ENCODE measurements around the gene GAP43. TPM values are rescaled to one million over a fixed set of nuclear protein-coding genes. Genes with fewer than 3 reads are reported as not detected.

Gene GAP43
- total RNA-seq, 4 donors from 2014 or later, result not detected

DNA sequence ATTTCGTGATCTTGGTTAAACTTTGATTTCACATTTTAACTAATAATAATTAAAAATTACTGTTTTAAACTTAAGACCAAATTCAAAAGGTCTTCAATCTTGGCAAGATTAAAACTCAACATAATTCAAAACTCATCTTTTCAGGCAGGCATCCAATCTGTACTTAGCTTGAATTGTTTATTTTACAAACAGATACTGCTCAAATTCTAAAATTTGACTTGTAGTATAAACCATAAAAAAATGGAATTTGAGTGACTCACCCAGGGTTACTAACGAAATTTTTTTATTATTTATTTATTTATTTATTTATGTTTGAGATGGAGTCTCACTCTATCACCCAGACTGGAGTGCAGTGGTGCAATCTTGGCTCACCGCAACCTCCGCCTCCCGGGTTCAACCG is 64.4 kb downstream of the GAP43 start:
- intact Hi-C loops (cut with DNase I), result no loop called here
- Histone ChIP-seq H3K27ac (no peak overlapping the region), H3K9me3 (no peaks in the 10 kb centered on the region)

DNA sequence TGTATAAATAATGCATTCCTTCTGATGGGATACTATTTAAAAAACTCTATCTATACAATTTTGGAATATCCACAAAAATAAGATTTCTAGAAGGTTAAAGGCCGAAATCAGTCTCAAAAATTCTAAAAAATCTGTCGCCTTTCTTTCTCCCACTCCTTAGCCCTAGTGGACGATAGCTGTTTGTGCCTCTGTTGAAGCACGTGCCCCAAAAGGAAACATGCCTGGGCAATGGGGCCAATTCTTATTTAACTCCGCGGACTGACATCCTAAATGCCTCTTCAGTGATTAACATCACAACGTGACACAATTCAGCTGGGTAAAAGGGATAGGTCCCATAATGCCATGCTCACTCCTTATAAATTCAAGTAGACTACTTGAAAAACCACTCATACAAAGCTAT is 65.1 kb downstream of the GAP43 start:
- Histone ChIP-seq H3K4me1 (no peaks in the 10 kb centered on the region), H3K27me3 (no peaks in the 10 kb centered on the region), H3K27ac (no peak overlapping the region), H3K9me3 (no peaks in the 10 kb centered on the region), H3K36me3 (no peaks in the 10 kb centered on the region), H3K4me3 (replicated peaks in 1 of 3) (no peak overlapping the region)
- intact Hi-C loops (cut with DNase I), result no loop called here
- WGBS, 2 donors, result 84 to 86% methylated on average over 7 of the region's 7 CpGs
- no peak for DNase-seq
- no peak for TF ChIP-seq POLR2A (IDR thresholded peaks at IDR 0.05)
- TF ChIP-seq, protein P1, sequence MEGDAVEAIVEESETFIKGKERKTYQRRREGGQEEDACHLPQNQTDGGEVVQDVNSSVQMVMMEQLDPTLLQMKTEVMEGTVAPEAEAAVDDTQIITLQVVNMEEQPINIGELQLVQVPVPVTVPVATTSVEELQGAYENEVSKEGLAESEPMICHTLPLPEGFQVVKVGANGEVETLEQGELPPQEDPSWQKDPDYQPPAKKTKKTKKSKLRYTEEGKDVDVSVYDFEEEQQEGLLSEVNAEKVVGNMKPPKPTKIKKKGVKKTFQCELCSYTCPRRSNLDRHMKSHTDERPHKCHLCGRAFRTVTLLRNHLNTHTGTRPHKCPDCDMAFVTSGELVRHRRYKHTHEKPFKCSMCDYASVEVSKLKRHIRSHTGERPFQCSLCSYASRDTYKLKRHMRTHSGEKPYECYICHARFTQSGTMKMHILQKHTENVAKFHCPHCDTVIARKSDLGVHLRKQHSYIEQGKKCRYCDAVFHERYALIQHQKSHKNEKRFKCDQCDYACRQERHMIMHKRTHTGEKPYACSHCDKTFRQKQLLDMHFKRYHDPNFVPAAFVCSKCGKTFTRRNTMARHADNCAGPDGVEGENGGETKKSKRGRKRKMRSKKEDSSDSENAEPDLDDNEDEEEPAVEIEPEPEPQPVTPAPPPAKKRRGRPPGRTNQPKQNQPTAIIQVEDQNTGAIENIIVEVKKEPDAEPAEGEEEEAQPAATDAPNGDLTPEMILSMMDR (IDR thresholded peaks at IDR 0.05), result no peak

More for the DNA sequence above, 64.4 kb downstream of the GAP43 start:
- Histone ChIP-seq H3K4me3 (replicated peaks in 1 of 3) (no peak overlapping the region), H3K27me3 (no peaks in the 10 kb centered on the region), H3K36me3 (no peaks in the 10 kb centered on the region), H3K4me1 (no peaks in the 10 kb centered on the region)
- DNase-seq, result no peak
- WGBS, 2 donors, result 94% methylated on average over 6 of the region's 6 CpGs
- no peak for TF ChIP-seq POLR2A (IDR thresholded peaks at IDR 0.05)
- TF ChIP-seq, protein P1 (IDR thresholded peaks at IDR 0.05), result no peak

DNA sequence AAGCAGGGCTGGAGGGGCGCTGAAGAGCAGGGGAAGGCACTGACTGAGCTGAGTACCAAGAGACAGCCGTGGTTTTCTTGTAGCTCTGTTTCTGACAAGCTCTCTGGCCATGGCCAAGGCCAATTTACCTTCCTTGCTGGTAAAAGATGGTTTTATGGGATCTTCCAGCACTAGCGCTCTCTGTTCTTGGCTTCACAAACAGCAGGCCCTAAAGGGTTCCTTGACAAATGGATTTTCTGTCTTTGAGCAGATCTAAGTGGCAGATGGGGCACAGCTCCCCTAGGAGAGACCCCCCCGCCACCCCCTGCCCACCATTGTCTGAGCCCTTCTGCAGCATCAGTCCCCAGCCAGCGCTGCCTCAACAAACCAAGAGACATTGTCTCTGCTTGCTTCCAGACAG is 66.6 kb downstream of the GAP43 start:
- no peak for DNase-seq
- no peaks in the 10 kb centered on the region for H3K36me3 ChIP-seq
- H3K27me3 ChIP-seq, result no peaks in the 10 kb centered on the region
- WGBS, 2 donors, result 82 to 87% methylated on average over 5 of the region's 5 CpGs
- H3K9me3 ChIP-seq, result no peaks in the 10 kb centered on the region
- H3K27ac ChIP-seq, result no peak overlapping the region
- no peak for TF ChIP-seq POLR2A (IDR thresholded peaks at IDR 0.05)
- TF ChIP-seq, protein P1 (IDR thresholded peaks at IDR 0.05), result no peak
- H3K4me3 ChIP-seq (replicated peaks in 1 of 3), result no peak overlapping the region
- no peaks in the 10 kb centered on the region for H3K4me1 ChIP-seq
- intact Hi-C loops (cut with DNase I), result no loop called here

DNA sequence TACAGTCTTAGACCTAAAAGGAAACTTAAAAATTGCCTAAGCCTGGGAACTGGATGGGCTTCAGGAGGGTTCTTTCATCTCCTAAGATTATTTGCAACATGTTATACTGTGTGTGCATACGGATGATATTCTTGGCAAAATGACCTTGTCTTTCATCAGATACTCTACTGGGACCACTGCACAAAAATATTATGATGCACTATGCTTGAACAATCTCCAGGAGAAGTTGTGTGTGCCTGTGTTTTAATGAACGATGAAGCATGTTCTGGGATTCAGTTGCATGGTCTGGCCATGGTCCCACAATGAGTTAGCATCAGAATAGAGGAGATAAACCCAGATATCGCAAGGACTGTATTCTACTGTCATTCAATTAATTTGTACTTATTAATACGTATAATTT is 68.7 kb downstream of the GAP43 start:
- intact Hi-C loops (cut with DNase I), result no loop called here
- no peak for DNase-seq
- Histone ChIP-seq H3K36me3 (no peaks in the 10 kb centered on the region), H3K4me3 (replicated peaks in 1 of 3) (no peak overlapping the region), H3K27ac (no peak overlapping the region), H3K27me3 (no peaks in the 10 kb centered on the region), H3K9me3 (no peaks in the 10 kb centered on the region), H3K4me1 (no peaks in the 10 kb centered on the region)
- TF ChIP-seq POLR2A (IDR thresholded peaks at IDR 0.05), result no peak
- TF ChIP-seq, protein P1 (IDR thresholded peaks at IDR 0.05), result no peak
- WGBS, 2 donors, result 86 to 89% methylated on average over 4 of the region's 4 CpGs

DNA sequence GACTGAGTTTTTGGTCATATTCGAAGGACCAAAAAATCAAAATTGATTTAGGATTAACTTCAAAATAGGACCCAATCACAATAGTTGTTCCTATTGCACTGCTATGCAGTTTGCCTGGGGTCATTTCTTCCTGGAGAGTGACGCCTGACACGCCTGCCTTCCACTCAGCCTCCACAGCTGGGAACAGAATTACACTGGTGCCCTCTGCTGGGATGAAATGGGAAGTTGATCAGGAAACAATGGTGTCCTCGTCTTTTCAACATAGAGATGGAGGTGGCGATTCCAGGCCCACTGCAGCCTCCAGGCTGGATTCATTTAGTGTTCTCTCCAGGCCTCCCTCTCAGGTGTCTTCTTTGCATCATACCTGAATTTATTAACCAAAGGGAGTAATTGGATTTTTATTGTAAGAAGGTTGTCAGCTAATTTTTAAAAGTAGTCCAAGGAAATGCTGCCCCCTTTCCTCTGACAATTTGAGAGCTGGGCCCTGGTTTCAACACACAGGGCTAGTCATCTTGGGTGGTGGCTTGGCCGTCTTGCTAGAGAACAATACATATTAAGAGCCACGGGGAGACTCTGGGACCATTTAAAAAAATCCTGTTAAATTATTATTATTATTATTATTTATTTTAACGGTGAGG is 69.7 kb downstream of the GAP43 start:
- H3K9me3 ChIP-seq, result no peaks in the 10 kb centered on the region
- no peaks in the 10 kb centered on the region for H3K36me3 ChIP-seq
- intact Hi-C loops (cut with DNase I), result no loop called here
- DNase-seq, result peak; percentile 74 to 78
- H3K4me3 ChIP-seq (replicated peaks in 1 of 3), result no peak overlapping the region
- TF ChIP-seq, protein P1 (IDR thresholded peaks at IDR 0.05), result peak; percentile 44 to 89 (median 73)
- TF ChIP-seq POLR2A (IDR thresholded peaks at IDR 0.05), result no peak
- no peaks in the 10 kb centered on the region for H3K27me3 ChIP-seq
- WGBS, 2 donors, result 20 to 23% methylated on average over 8 of the region's 8 CpGs
- no peak overlapping the region for H3K27ac ChIP-seq
- no peaks in the 10 kb centered on the region for H3K4me1 ChIP-seq

Measured in thyroid gland (tissue), 4 donors.